ENCODE measurements around the gene TCF3.
A peak's percentile ranks its signal among the peaks of the same experiment; 100 is the strongest.
"Not testable (repeated sequence)": the region's sequence is repeated elsewhere in the genome, so short reads cannot be mapped to it uniquely, and the experiment has no call there.

TCF3 gene

GRCh38 chr19:1672769-1673644, 20.6 kb upstream of the TCF3 start:
- no peak for DNase-seq (ENCODE audit: low read depth in 2 of 2)

GRCh38 chr19:1672038-1672768, 19.8 kb upstream of the TCF3 start:
- DNase-seq (ENCODE audit: low read depth in 2 of 2), result no peak

- DNase-seq (ENCODE audit: low read depth in 2 of 2), result no peak
Measured at GRCh38 chr19:1671716-1672037, 19.3 kb upstream of the TCF3 start.

- DNase-seq (ENCODE audit: low read depth in 2 of 2), result not testable (repeated sequence)
Measured at GRCh38 chr19:1670747-1671146, 18.3 kb upstream of the TCF3 start.

GRCh38 chr19:1668486-1669270, 16.3 kb upstream of the TCF3 start:
- DNase-seq (ENCODE audit: low read depth in 2 of 2), result no peak

- no peak for DNase-seq (ENCODE audit: low read depth in 2 of 2)
Measured at GRCh38 chr19:1668048-1668485, 15.7 kb upstream of the TCF3 start.

GRCh38 chr19:1665565-1666047, 13.2 kb upstream of the TCF3 start:
- DNase-seq (ENCODE audit: low read depth in 2 of 2), result no peak

- DNase-seq (ENCODE audit: low read depth in 2 of 2), result peak in 1 of 2 donors; percentile 60
Measured at GRCh38 chr19:1663852-1664251, 11.4 kb upstream of the TCF3 start.

GRCh38 chr19:1663227-1663626, 10.8 kb upstream of the TCF3 start:
- not testable (repeated sequence) for DNase-seq (ENCODE audit: low read depth in 2 of 2)

GRCh38 chr19:1661995-1662394, 9.6 kb upstream of the TCF3 start:
- DNase-seq (ENCODE audit: low read depth in 2 of 2), result no peak

GRCh38 chr19:1659084-1659427, 6.6 kb upstream of the TCF3 start:
- no peak for DNase-seq (ENCODE audit: low read depth in 2 of 2)

GRCh38 chr19:1658150-1659083, 6.0 kb upstream of the TCF3 start:
- no peak for DNase-seq (ENCODE audit: low read depth in 2 of 2)

GRCh38 chr19:1657746-1658145, 5.3 kb upstream of the TCF3 start:
- no peak for DNase-seq (ENCODE audit: low read depth in 2 of 2)

GRCh38 chr19:1656988-1657536, 4.6 kb upstream of the TCF3 start:
- no peak for DNase-seq (ENCODE audit: low read depth in 2 of 2)

GRCh38 chr19:1655987-1656608, 3.7 kb upstream of the TCF3 start:
- DNase-seq (ENCODE audit: low read depth in 2 of 2), result no peak

GRCh38 chr19:1655131-1655981, 2.9 kb upstream of the TCF3 start:
- DNase-seq (ENCODE audit: low read depth in 2 of 2), result no peak

- no peak for DNase-seq (ENCODE audit: low read depth in 2 of 2)
Measured at GRCh38 chr19:1654178-1654792, 1.9 kb upstream of the TCF3 start.

- no peak for DNase-seq (ENCODE audit: low read depth in 2 of 2)
Measured at GRCh38 chr19:1653300-1653628, 849 bp upstream of the TCF3 start.
